Measurements from ENCODE around the gene DIP2A.
"Not testable (repeated sequence)": the region's sequence is repeated elsewhere in the genome, so short reads cannot be mapped to it uniquely, and the experiment has no call there.

Gene DIP2A

GRCh38 chr21:46426313-46427046, 32.2 kb upstream of the DIP2A start:
- DNase-seq (ENCODE audit: low read depth in 2 of 2) = no peak

- no peak for DNase-seq (ENCODE audit: low read depth in 2 of 2)
Observed at GRCh38 chr21:46427516-46427915, 31.2 kb upstream of the DIP2A start.

GRCh38 chr21:46428286-46428685, 30.4 kb upstream of the DIP2A start:
- DNase-seq (ENCODE audit: low read depth in 2 of 2) = no peak

GRCh38 chr21:46428987-46429710, 29.5 kb upstream of the DIP2A start:
- no peak for DNase-seq (ENCODE audit: low read depth in 2 of 2)

- no peak for DNase-seq (ENCODE audit: low read depth in 2 of 2)
Observed at GRCh38 chr21:46429754-46430681, 28.7 kb upstream of the DIP2A start.

GRCh38 chr21:46431448-46431847, 27.2 kb upstream of the DIP2A start:
- no peak for DNase-seq (ENCODE audit: low read depth in 2 of 2)

GRCh38 chr21:46431884-46432488, 26.7 kb upstream of the DIP2A start:
- DNase-seq (ENCODE audit: low read depth in 2 of 2) = no peak

GRCh38 chr21:46433116-46433515, 25.6 kb upstream of the DIP2A start:
- DNase-seq (ENCODE audit: low read depth in 2 of 2) = not testable (repeated sequence)

- DNase-seq (ENCODE audit: low read depth in 2 of 2) = no peak
Observed at GRCh38 chr21:46434322-46434958, 24.3 kb upstream of the DIP2A start.

- no peak for DNase-seq (ENCODE audit: low read depth in 2 of 2)
Observed at GRCh38 chr21:46435786-46436227, 22.9 kb upstream of the DIP2A start.

- DNase-seq (ENCODE audit: low read depth in 2 of 2) = no peak
Observed at GRCh38 chr21:46436621-46437020, 22.1 kb upstream of the DIP2A start.

GRCh38 chr21:46437096-46437498, 21.6 kb upstream of the DIP2A start:
- DNase-seq (ENCODE audit: low read depth in 2 of 2) = no peak

- DNase-seq (ENCODE audit: low read depth in 2 of 2) = no peak
Observed at GRCh38 chr21:46437511-46437910, 21.2 kb upstream of the DIP2A start.

GRCh38 chr21:46438241-46438640, 20.4 kb upstream of the DIP2A start:
- DNase-seq (ENCODE audit: low read depth in 2 of 2) = no peak

- no peak for DNase-seq (ENCODE audit: low read depth in 2 of 2)
Observed at GRCh38 chr21:46439906-46440305, 18.8 kb upstream of the DIP2A start.

GRCh38 chr21:46441331-46441730, 17.4 kb upstream of the DIP2A start:
- DNase-seq (ENCODE audit: low read depth in 2 of 2) = no peak

GRCh38 chr21:46441961-46442498, 16.7 kb upstream of the DIP2A start:
- DNase-seq (ENCODE audit: low read depth in 2 of 2) = no peak

- DNase-seq (ENCODE audit: low read depth in 2 of 2) = no peak
Observed at GRCh38 chr21:46442938-46443337, 15.8 kb upstream of the DIP2A start.

- DNase-seq (ENCODE audit: low read depth in 2 of 2) = no peak
Observed at GRCh38 chr21:46443910-46444309, 14.8 kb upstream of the DIP2A start.

- DNase-seq (ENCODE audit: low read depth in 2 of 2) = no peak
Observed at GRCh38 chr21:46448108-46448507, 10.6 kb upstream of the DIP2A start.

GRCh38 chr21:46448855-46449254, 9.8 kb upstream of the DIP2A start:
- DNase-seq (ENCODE audit: low read depth in 2 of 2) = not testable (repeated sequence)
